HepG2 (cell line): Measurements from ENCODE around the gene NOL12. TPM values are rescaled to one million over a fixed set of nuclear protein-coding genes. Genes with fewer than 3 reads are reported as not detected.

Source experiments
- CREM ChIP-seq, 2 experiments: sonication (generic) in 1 of 2; formaldehyde crosslinking in 1 of 2; IDR thresholded peaks; 2 replicates each; pipeline versions ENCODE4 v1.4.0 to v1.6.1; 2016 to 2020; ENCODE audit warnings: antibody characterized with exemption in 1 of 2, mild to moderate bottlenecking in 1 of 2, missing genetic modification reagents in 1 of 2
- GFI1 ChIP-seq: sonication (generic); formaldehyde crosslinking; IDR thresholded peaks from 2 replicates; pipeline ENCODE4 v1.5.0; 2020; ENCODE audit warnings: missing genetic modification reagents, mild to moderate bottlenecking, borderline replicate concordance
- HNRNPL ChIP-seq: fragments of 200-400 bp; formaldehyde crosslinking; IDR thresholded peaks from 2 replicates; pipeline ENCODE4 v1.6.1; 2017; ENCODE audit warnings: mild to moderate bottlenecking, low read depth, low read length
- KDM4B ChIP-seq: sonication (generic); formaldehyde crosslinking; IDR thresholded peaks from 2 replicates; pipeline ENCODE4 v1.4.0; 2020; ENCODE audit warnings: missing genetic modification reagents
- SNAI1 ChIP-seq: sonication (generic); formaldehyde crosslinking; IDR thresholded peaks from 2 replicates; pipeline ENCODE4 v1.5.0; 2020; ENCODE audit warnings: mild to moderate bottlenecking, missing genetic modification reagents, borderline replicate concordance
- TP53 ChIP-seq: sonication (generic); formaldehyde crosslinking; conservative IDR thresholded peaks from 2 replicates; pipeline ENCODE4 v1.4.0; 2020; ENCODE audit warnings: missing genetic modification reagents
- ZBTB3 ChIP-seq: sonication (generic); formaldehyde crosslinking; IDR thresholded peaks from 2 replicates; pipeline ENCODE4 v1.4.0; 2020; ENCODE audit warnings: low read depth, mild to moderate bottlenecking, moderate library complexity, missing genetic modification reagents, borderline replicate concordance
- ZNF331 ChIP-seq: sonication (generic); formaldehyde crosslinking; IDR thresholded peaks from 2 replicates; pipeline ENCODE4 v1.4.0; 2020; ENCODE audit warnings: missing genetic modification reagents
- ZNF678 ChIP-seq: sonication (generic); formaldehyde crosslinking; IDR thresholded peaks from 2 replicates; pipeline ENCODE4 v1.4.0; 2020; ENCODE audit warnings: mild to moderate bottlenecking, missing genetic modification reagents
- ZSCAN30 ChIP-seq: sonication (generic); formaldehyde crosslinking; IDR thresholded peaks from 2 replicates; pipeline ENCODE4 v1.5.0; 2020; ENCODE audit warnings: mild to moderate bottlenecking, missing genetic modification reagents
- polyA plus RNA-seq, 8 experiments: library from polyadenylated mRNA; depleted of rRNA in 3 of 8; stranded (reverse) in 7 of 8; unstranded in 1 of 8; fragments of >200 nt; fragmentation: Illumina TruSeq in 4 of 8; extraction: Trizol in 4 of 8; gene quantifications; 2 replicates each; pipeline versions ENCODE4 v1.2.1 to v1.2.3, GENCODE V29; 2011 to 2016; ENCODE audit warnings: low read depth in 4 of 8, missing spikeins in 1 of 8, mixed read lengths in 1 of 8; ENCODE audit not compliant: insufficient read depth in 1 of 8
- total RNA-seq, 5 experiments: library from RNA; depleted of rRNA; stranded (reverse); fragments of >200 nt; fragmentation: Illumina TruSeq; extraction: Trizol; gene quantifications; 2 replicates each; pipeline ENCODE4 v1.2.3, GENCODE V29; 2016; ENCODE audit warnings: low read depth in 1 of 5
- TF ChIP-seq, protein P1 (sequence below): sonication (generic); formaldehyde crosslinking; IDR thresholded peaks from 2 replicates; pipeline ENCODE4 v1.8.1; 2023; ENCODE audit warnings: missing genetic modification reagents, mild to moderate bottlenecking, borderline replicate concordance
- TF ChIP-seq, protein P2 (sequence below), 2 experiments: fragments of 450-650 bp in 1 of 2; sonication (generic) in 1 of 2; formaldehyde crosslinking in 1 of 2; IDR thresholded peaks; 2 replicates each; pipeline versions ENCODE4 v1.6.1 to v1.8.0; 2016 to 2022; ENCODE audit warnings: antibody characterized with exemption in 1 of 2, mild to moderate bottlenecking in 1 of 2, missing genetic modification reagents in 1 of 2
- TF ChIP-seq, protein P3 (sequence below): IDR thresholded peaks from 2 replicates; pipeline ENCODE4 v1.6.1; 2016; ENCODE audit warnings: control low read depth
- TF ChIP-seq, protein P4 (sequence below): IDR thresholded peaks from 2 replicates; pipeline ENCODE4 v1.6.1; 2016

The NOL12 gene
- total and polyA plus RNA-seq, 2 of the 13 experiments (the other 11 are each of a cell fraction or from before 2014, with no cell fraction given): 14.3 to 31.4 TPM

DNA sequence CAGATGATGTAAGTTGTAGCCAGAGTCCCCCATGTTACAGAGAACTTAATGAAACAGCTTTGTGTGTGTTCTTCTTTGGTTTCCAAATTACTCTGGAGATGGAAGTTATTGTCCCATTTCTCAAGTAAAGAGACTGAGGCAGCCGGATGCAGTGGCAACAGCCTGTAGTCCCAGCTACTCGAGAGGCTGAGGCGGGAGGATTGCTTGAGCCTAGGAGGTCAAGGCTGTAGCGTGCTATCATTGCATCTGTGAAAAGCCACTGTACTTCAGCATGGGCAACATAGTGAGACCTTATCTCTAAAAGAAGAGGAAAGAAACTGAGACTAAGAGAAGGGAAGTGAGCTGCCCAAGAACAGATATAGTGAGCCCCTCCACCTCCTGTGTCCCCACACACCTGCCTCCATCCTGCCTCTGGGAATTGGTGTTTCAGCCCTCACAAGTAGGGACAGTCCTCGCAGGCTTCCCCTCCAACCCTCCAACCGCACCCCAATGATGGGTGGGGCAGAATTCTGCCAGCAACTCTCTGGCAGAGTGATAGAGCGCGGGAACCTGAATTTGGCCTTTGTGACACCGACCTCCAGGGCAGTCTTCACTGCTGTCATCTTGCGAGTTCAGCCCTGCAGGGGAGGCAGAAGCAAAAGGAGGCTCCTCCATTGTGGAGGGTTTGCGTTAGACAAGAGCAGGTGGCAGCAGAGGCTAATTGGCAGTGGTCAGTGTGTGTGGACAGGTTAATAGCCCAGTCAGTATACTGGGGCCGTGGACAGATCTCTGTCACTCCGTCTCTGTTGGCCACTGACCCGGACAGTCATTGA, 26.0 kb upstream of the NOL12 start (continued):
- TF ChIP-seq ZSCAN30 (CRISPR knock-in tag) (0 out of 2 replicates have a peak, but pooled peaks have one; percentile 17), SNAI1 (no peak; the same call in 1 of the 2 replicates), ZBTB3 (no peak), CREM (IDR thresholded peaks at IDR 0.05) (peak; percentile 9; the same call in 1 of the 2 replicates), CREM (CRISPR knock-in tag; IDR thresholded peaks at IDR 0.05) (no peak), TP53 (no peak), HNRNPL (no peak), GFI1 (0 out of 2 replicates have a peak, but pooled peaks have one; percentile 8), ZNF678 (CRISPR knock-in tag) (no peak), KDM4B (CRISPR knock-in tag) (no peak), ZNF331 (CRISPR knock-in tag) (no peak)
- TF ChIP-seq, protein P1, sequence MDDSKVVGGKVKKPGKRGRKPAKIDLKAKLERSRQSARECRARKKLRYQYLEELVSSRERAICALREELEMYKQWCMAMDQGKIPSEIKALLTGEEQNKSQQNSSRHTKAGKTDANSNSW (CRISPR knock-in tag): no peak
- TF ChIP-seq, protein P2, sequence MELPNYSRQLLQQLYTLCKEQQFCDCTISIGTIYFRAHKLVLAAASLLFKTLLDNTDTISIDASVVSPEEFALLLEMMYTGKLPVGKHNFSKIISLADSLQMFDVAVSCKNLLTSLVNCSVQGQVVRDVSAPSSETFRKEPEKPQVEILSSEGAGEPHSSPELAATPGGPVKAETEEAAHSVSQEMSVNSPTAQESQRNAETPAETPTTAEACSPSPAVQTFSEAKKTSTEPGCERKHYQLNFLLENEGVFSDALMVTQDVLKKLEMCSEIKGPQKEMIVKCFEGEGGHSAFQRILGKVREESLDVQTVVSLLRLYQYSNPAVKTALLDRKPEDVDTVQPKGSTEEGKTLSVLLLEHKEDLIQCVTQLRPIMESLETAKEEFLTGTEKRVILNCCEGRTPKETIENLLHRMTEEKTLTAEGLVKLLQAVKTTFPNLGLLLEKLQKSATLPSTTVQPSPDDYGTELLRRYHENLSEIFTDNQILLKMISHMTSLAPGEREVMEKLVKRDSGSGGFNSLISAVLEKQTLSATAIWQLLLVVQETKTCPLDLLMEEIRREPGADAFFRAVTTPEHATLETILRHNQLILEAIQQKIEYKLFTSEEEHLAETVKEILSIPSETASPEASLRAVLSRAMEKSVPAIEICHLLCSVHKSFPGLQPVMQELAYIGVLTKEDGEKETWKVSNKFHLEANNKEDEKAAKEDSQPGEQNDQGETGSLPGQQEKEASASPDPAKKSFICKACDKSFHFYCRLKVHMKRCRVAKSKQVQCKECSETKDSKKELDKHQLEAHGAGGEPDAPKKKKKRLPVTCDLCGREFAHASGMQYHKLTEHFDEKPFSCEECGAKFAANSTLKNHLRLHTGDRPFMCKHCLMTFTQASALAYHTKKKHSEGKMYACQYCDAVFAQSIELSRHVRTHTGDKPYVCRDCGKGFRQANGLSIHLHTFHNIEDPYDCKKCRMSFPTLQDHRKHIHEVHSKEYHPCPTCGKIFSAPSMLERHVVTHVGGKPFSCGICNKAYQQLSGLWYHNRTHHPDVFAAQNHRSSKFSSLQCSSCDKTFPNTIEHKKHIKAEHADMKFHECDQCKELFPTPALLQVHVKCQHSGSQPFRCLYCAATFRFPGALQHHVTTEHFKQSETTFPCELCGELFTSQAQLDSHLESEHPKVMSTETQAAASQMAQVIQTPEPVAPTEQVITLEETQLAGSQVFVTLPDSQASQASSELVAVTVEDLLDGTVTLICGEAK (IDR thresholded peaks at IDR 0.05): no peak
- TF ChIP-seq, protein P2 (CRISPR knock-in tag; IDR thresholded peaks at IDR 0.05): no peak
- TF ChIP-seq, protein P3, sequence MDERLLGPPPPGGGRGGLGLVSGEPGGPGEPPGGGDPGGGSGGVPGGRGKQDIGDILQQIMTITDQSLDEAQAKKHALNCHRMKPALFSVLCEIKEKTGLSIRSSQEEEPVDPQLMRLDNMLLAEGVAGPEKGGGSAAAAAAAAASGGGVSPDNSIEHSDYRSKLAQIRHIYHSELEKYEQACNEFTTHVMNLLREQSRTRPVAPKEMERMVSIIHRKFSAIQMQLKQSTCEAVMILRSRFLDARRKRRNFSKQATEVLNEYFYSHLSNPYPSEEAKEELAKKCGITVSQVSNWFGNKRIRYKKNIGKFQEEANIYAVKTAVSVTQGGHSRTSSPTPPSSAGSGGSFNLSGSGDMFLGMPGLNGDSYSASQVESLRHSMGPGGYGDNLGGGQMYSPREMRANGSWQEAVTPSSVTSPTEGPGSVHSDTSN (CRISPR knock-in tag): no peak
- TF ChIP-seq, protein P4, sequence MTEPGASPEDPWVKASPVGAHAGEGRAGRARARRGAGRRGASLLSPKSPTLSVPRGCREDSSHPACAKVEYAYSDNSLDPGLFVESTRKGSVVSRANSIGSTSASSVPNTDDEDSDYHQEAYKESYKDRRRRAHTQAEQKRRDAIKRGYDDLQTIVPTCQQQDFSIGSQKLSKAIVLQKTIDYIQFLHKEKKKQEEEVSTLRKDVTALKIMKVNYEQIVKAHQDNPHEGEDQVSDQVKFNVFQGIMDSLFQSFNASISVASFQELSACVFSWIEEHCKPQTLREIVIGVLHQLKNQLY (CRISPR knock-in tag): no peak
